ENCODE results near the gene SLC29A1.
"Not testable (repeated sequence)": the region's sequence is repeated elsewhere in the genome, so short reads cannot be mapped to it uniquely, and the experiment has no call there.

Gene SLC29A1

GRCh38 chr6:44196351-44196750, 27.0 kb upstream of the SLC29A1 start:
- DNase-seq: not testable (repeated sequence)

- DNase-seq: no peak
These were observed 24.7 kb upstream of the SLC29A1 start for GRCh38 chr6:44198684-44199083.

GRCh38 chr6:44199883-44200282, 23.5 kb upstream of the SLC29A1 start:
- no peak for DNase-seq

GRCh38 chr6:44201200-44201599, 22.2 kb upstream of the SLC29A1 start:
- no peak for DNase-seq

- DNase-seq: no peak
These were observed 21.6 kb upstream of the SLC29A1 start for GRCh38 chr6:44201638-44202303.

GRCh38 chr6:44202332-44202971, 20.9 kb upstream of the SLC29A1 start:
- DNase-seq: no peak

GRCh38 chr6:44202972-44203750, 20.2 kb upstream of the SLC29A1 start:
- no peak for DNase-seq

- DNase-seq: no peak
These were observed 19.4 kb upstream of the SLC29A1 start for GRCh38 chr6:44203955-44204354.

GRCh38 chr6:44207966-44208365, 15.4 kb upstream of the SLC29A1 start:
- DNase-seq: no peak

GRCh38 chr6:44211284-44211683, 12.1 kb upstream of the SLC29A1 start:
- DNase-seq: no peak

GRCh38 chr6:44214307-44214706, 9.1 kb upstream of the SLC29A1 start:
- no peak for DNase-seq

GRCh38 chr6:44216677-44217331, 6.6 kb upstream of the SLC29A1 start, which contains the start of gene MYMX:
Gene MYMX (plus strand): TSS chr6:44216926. CDS start chr6:44217472, 546 bp downstream.
- no peak for DNase-seq

- DNase-seq: no peak
These were observed 5.9 kb upstream of the SLC29A1 start for GRCh38 chr6:44217332-44218143.

- peak; percentile 55 for DNase-seq
These were observed 4.2 kb upstream of the SLC29A1 start for GRCh38 chr6:44219053-44219814.

GRCh38 chr6:44219815-44220784, 3.3 kb upstream of the SLC29A1 start:
- DNase-seq: no peak

- no peak for DNase-seq
These were observed 2.5 kb upstream of the SLC29A1 start for GRCh38 chr6:44220913-44221290.

- peak; percentile 96 for DNase-seq
These were observed 2.0 kb upstream of the SLC29A1 start for GRCh38 chr6:44221291-44221960.

GRCh38 chr6:44221961-44222335, 1.4 kb upstream of the SLC29A1 start:
- no peak for DNase-seq

GRCh38 chr6:44222486-44223318, 693 bp upstream of the SLC29A1 start:
- DNase-seq: no peak

Data from hematopoietic multipotent progenitor cell treated with erythropoietin and hydrocortisone succinate and interleukin-3 and kit ligand, for 8 days (in vitro differentiated cells).